ENCODE data around the gene NAT8L. TPM values are rescaled to one million over a fixed set of nuclear protein-coding genes. Genes with fewer than 3 reads are reported as not detected.

NAT8L gene
- polyA plus RNA-seq, 3 donors: 0.01 TPM; not detected in 2

DNA sequence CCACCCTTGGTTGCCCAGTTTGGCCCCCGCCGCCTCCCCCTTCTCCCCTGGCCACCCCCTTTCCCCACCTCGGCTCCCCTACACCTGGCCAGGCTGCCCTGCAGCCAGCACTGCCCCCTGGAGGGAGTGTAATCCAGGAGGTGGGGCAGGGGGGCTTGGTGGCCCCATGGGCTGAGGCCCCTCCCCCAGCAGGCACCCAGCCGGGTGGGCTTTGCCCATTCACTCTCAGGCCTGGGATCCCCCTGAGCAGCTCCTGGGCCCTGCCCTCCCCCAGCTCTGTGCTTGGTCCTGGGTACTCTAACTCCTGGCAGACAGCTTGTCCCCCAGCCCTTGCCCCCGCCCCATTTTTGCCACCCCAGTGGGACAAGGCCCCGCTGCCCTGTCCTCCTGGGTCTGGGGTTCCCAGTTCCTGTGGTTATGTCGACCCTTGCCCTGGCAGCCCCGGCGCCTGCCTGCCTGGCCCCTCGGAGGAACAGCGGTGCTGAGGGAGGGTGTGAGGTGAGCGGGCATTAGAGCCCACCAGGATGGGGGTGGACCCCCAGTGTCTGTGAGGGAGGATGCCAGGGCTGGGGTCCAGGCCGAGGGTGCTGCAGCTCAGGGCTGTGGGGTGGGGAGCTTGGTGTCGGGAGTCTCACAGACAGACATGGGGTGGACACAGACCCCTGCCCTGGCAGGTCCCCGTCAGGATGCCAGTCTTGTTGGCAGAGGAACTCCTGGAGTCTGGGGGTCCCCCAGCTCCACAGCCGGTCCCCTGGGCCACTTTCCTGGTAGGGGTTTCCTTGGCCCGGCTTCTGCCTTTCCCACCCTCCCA, 10.2 kb downstream of the NAT8L start:
- Mint-ChIP-seq H3K27me3 (ENCODE audit: low read depth in 3 of 3) (peaks cover 2 to 3% (median 2%) of the 10 kb centered on the region in 3 donors), H3K4me3 (no peak overlapping the region), H3K9me3 (peaks cover 0 to 1% (median 0%) of the 10 kb centered on the region in 7 donors), H3K4me1 (no peaks in the 10 kb centered on the region), H3K36me3 (no peaks in the 10 kb centered on the region), H3K27ac (no peak overlapping the region)
- no peak overlapping the region for H3K4me3 ChIP-seq (replicated peaks in 1 of 3; ENCODE audit: low read depth in 2 of 3, low read length in 3 of 3)
- TF ChIP-seq, protein P1, sequence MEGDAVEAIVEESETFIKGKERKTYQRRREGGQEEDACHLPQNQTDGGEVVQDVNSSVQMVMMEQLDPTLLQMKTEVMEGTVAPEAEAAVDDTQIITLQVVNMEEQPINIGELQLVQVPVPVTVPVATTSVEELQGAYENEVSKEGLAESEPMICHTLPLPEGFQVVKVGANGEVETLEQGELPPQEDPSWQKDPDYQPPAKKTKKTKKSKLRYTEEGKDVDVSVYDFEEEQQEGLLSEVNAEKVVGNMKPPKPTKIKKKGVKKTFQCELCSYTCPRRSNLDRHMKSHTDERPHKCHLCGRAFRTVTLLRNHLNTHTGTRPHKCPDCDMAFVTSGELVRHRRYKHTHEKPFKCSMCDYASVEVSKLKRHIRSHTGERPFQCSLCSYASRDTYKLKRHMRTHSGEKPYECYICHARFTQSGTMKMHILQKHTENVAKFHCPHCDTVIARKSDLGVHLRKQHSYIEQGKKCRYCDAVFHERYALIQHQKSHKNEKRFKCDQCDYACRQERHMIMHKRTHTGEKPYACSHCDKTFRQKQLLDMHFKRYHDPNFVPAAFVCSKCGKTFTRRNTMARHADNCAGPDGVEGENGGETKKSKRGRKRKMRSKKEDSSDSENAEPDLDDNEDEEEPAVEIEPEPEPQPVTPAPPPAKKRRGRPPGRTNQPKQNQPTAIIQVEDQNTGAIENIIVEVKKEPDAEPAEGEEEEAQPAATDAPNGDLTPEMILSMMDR (IDR thresholded peaks at IDR 0.05): no peak
- WGBS (ENCODE audit: insufficient coverage): 87% methylated on average over 14 of the region's 17 CpGs
- no peaks in the 10 kb centered on the region for H3K4me1 ChIP-seq (ENCODE audit: control insufficient read depth in 1 of 2, insufficient read depth in 2 of 2, low read length in 2 of 2)
- no peak overlapping the region for H3K9ac ChIP-seq (ENCODE audit: insufficient read depth, low read length, poor library complexity, severe bottlenecking)
- H4K20me1 ChIP-seq (ENCODE audit: insufficient read depth, low read length): no peaks in the 10 kb centered on the region
- H2AFZ ChIP-seq (ENCODE audit: insufficient read depth, low read depth, low read length, poor library complexity, severe bottlenecking): no peak overlapping the region
- intact Hi-C loops (cut with micrococcal nuclease): no loop called here
- no peaks in the 10 kb centered on the region for H3K9me3 ChIP-seq (replicated peaks in 1 of 2; ENCODE audit: control insufficient read depth in 1 of 2, insufficient read depth in 1 of 2, low read length in 2 of 2)
- H3K27ac ChIP-seq (ENCODE audit: low read depth in 1 of 2, low read length in 2 of 2): no peak overlapping the region
- no peak overlapping the region for H3K4me2 ChIP-seq (replicated peaks; ENCODE audit: extremely low read depth, low read length, poor library complexity, severe bottlenecking)
- DNase-seq: no peak
- no peaks in the 10 kb centered on the region for H3K36me3 ChIP-seq (replicated peaks in 1 of 2; ENCODE audit: control insufficient read depth in 1 of 2, insufficient read depth in 2 of 2, low read length in 2 of 2)
- no peaks in the 10 kb centered on the region for H3K27me3 ChIP-seq (ENCODE audit: control insufficient read depth in 2 of 2, insufficient read depth in 2 of 2, low read length in 2 of 2)
- H3K79me2 ChIP-seq (ENCODE audit: insufficient read depth, low read length): no peaks in the 10 kb centered on the region

DNA sequence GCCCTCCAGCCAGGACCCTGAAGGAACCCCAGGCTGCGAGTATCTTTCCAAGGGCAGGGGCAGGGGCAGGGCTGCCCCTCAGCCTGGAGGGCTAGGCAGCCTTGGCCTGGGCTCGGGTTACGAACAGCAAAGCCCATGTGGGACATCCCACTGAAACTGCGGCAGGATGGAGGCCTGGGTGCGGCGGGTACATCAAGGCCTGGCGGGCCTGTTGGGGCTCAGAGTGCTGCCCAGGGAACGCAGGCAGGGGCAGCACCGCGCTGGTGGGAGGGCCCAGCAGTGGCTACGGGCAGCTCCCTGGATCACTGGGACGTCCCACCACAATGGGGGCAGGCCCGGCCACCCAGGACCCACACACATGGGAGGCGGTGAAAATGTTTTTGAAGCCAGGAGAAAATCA, 10.9 kb downstream of the NAT8L start:
- Mint-ChIP-seq H3K27me3 (ENCODE audit: low read depth in 3 of 3) (peaks cover 2 to 3% (median 2%) of the 10 kb centered on the region in 3 donors), H3K9me3 (peaks cover 0 to 1% (median 0%) of the 10 kb centered on the region in 7 donors)
- no peak overlapping the region for H3K4me3 ChIP-seq (replicated peaks in 1 of 3; ENCODE audit: low read depth in 2 of 3, low read length in 3 of 3)

More for the DNA sequence above, 10.9 kb downstream of the NAT8L start:
- H3K4me2 ChIP-seq (replicated peaks; ENCODE audit: extremely low read depth, low read length, poor library complexity, severe bottlenecking): no peak overlapping the region
- TF ChIP-seq, protein P1 (IDR thresholded peaks at IDR 0.05): no peak
- no peaks in the 10 kb centered on the region for H3K79me2 ChIP-seq (ENCODE audit: insufficient read depth, low read length)
- Mint-ChIP-seq H3K27ac (no peak overlapping the region), H3K4me1 (no peaks in the 10 kb centered on the region), H3K4me3 (no peak overlapping the region), H3K36me3 (no peaks in the 10 kb centered on the region)
- H3K9ac ChIP-seq (ENCODE audit: insufficient read depth, low read length, poor library complexity, severe bottlenecking): no peak overlapping the region
- H4K20me1 ChIP-seq (ENCODE audit: insufficient read depth, low read length): no peaks in the 10 kb centered on the region
- no peaks in the 10 kb centered on the region for H3K36me3 ChIP-seq (replicated peaks in 1 of 2; ENCODE audit: control insufficient read depth in 1 of 2, insufficient read depth in 2 of 2, low read length in 2 of 2)
- no peaks in the 10 kb centered on the region for H3K9me3 ChIP-seq (replicated peaks in 1 of 2; ENCODE audit: control insufficient read depth in 1 of 2, insufficient read depth in 1 of 2, low read length in 2 of 2)
- DNase-seq: no peak
- H3K27ac ChIP-seq (ENCODE audit: low read depth in 1 of 2, low read length in 2 of 2): no peak overlapping the region
- H2AFZ ChIP-seq (ENCODE audit: insufficient read depth, low read depth, low read length, poor library complexity, severe bottlenecking): no peak overlapping the region
- H3K27me3 ChIP-seq (ENCODE audit: control insufficient read depth in 2 of 2, insufficient read depth in 2 of 2, low read length in 2 of 2): no peaks in the 10 kb centered on the region
- no peaks in the 10 kb centered on the region for H3K4me1 ChIP-seq (ENCODE audit: control insufficient read depth in 1 of 2, insufficient read depth in 2 of 2, low read length in 2 of 2)
- intact Hi-C loops (cut with micrococcal nuclease): no loop called here
- 86% methylated on average over 12 of the region's 14 CpGs for WGBS (ENCODE audit: insufficient coverage)
